Trophoblast cell (in vitro differentiated cells and primary cell): Measurements from ENCODE around the gene NUP205. TPM values are rescaled to one million over a fixed set of nuclear protein-coding genes. Genes with fewer than 3 reads are reported as not detected.

Experiments
- DNase-seq, 2 donors: peaks; one replicate each; pipeline ENCODE4 v3.0.0-alpha.2; 2016
- H2AFZ ChIP-seq: 2 replicates; pipeline ENCODE4 v1.6.1; 2013; ENCODE audit warnings: low read length, moderate library complexity, mild to moderate bottlenecking; ENCODE audit not compliant: insufficient read depth, poor library complexity
- H2AK5ac ChIP-seq: 2 replicates; pipeline ENCODE4 v1.6.1; 2013; ENCODE audit warnings: mild to moderate bottlenecking, low read length
- H2BK120ac ChIP-seq: 2 replicates; pipeline ENCODE4 v1.6.1; 2013; ENCODE audit warnings: low read length, mild to moderate bottlenecking, moderate library complexity; ENCODE audit not compliant: insufficient read depth, poor library complexity
- H2BK12ac ChIP-seq: 2 replicates; pipeline ENCODE4 v1.6.1; 2013; ENCODE audit warnings: mild to moderate bottlenecking, low read length, moderate library complexity
- H2BK5ac ChIP-seq: 2 replicates; pipeline ENCODE4 v1.6.1; 2013; ENCODE audit warnings: low read length, low read depth, moderate library complexity, mild to moderate bottlenecking; ENCODE audit not compliant: poor library complexity
- H3K14ac ChIP-seq: 2 replicates; pipeline ENCODE4 v1.6.1; 2013; ENCODE audit warnings: mild to moderate bottlenecking, low read length
- H3K18ac ChIP-seq: 2 replicates; pipeline ENCODE4 v1.6.1; 2013; ENCODE audit warnings: mild to moderate bottlenecking, low read length
- H3K23ac ChIP-seq: 2 replicates; pipeline ENCODE4 v1.6.1; 2013; ENCODE audit warnings: low read length
- H3K27ac ChIP-seq: 2 replicates; pipeline ENCODE4 v1.5.1; 2013; ENCODE audit warnings: low read depth, mild to moderate bottlenecking, inconsistent platforms, low read length, moderate library complexity
- H3K27me3 ChIP-seq: 2 replicates; pipeline ENCODE4 v1.6.1; 2013; ENCODE audit warnings: inconsistent platforms, mild to moderate bottlenecking, low read length, moderate library complexity; ENCODE audit not compliant: insufficient read depth
- H3K36me3 ChIP-seq, 2 experiments: 1 replicate in 1 of 2; 2 replicates in 1 of 2; pipeline ENCODE4 v1.6.1; 2013; ENCODE audit warnings: low read length in 2 of 2, mild to moderate bottlenecking in 2 of 2, moderate library complexity in 1 of 2; ENCODE audit not compliant: insufficient read depth in 2 of 2, control insufficient read depth in 1 of 2
- H3K4ac ChIP-seq: 2 replicates; pipeline ENCODE4 v1.6.1; 2013; ENCODE audit warnings: low read depth, mild to moderate bottlenecking, low read length, moderate library complexity
- H3K4me1 ChIP-seq, 2 experiments: 1 replicate in 1 of 2; 2 replicates in 1 of 2; pipeline ENCODE4 v1.6.1; 2013; ENCODE audit warnings: low read length in 2 of 2, mild to moderate bottlenecking in 2 of 2, moderate library complexity in 1 of 2; ENCODE audit not compliant: insufficient read depth in 2 of 2, control insufficient read depth in 1 of 2
- H3K4me2 ChIP-seq: 2 replicates; pipeline ENCODE4 v1.6.1; 2013; ENCODE audit warnings: inconsistent platforms, mild to moderate bottlenecking, low read length, moderate library complexity
- H3K4me3 ChIP-seq: 2 replicates; pipeline ENCODE4 v1.5.1; 2013; ENCODE audit warnings: mild to moderate bottlenecking, low read depth, low read length, inconsistent platforms
- H3K79me1 ChIP-seq: one replicate; pipeline ENCODE4 v1.6.1; 2013; ENCODE audit warnings: low read length
- H3K79me2 ChIP-seq: 2 replicates; pipeline ENCODE4 v1.6.1; 2013; ENCODE audit warnings: low read length, mild to moderate bottlenecking; ENCODE audit not compliant: control insufficient read depth, insufficient read depth, poor library complexity
- H3K9ac ChIP-seq: 2 replicates; pipeline ENCODE4 v1.6.1; 2013; ENCODE audit warnings: mild to moderate bottlenecking, low read length
- H3K9me3 ChIP-seq: 2 replicates; pipeline ENCODE4 v1.6.1; 2013; ENCODE audit warnings: low read depth, mild to moderate bottlenecking, control low read depth, inconsistent platforms, low read length; ENCODE audit not compliant: insufficient read depth
- H4K12ac ChIP-seq: 2 replicates; pipeline ENCODE4 v1.6.1; 2013; ENCODE audit warnings: low read depth, mild to moderate bottlenecking, low read length, moderate library complexity
- H4K8ac ChIP-seq: 2 replicates; pipeline ENCODE4 v1.6.1; 2013; ENCODE audit warnings: low read depth, mild to moderate bottlenecking, low read length, moderate library complexity
- H4K91ac ChIP-seq: one replicate; pipeline ENCODE4 v1.6.1; 2013; ENCODE audit warnings: low read depth, mild to moderate bottlenecking, low read length, moderate library complexity
- WGBS: extraction: QIAGEN DNeasy Blood & Tissue Kit; methylation state at CpG from one replicate; pipeline ENCODE4 v1.1.7; 2013; ENCODE audit warnings: missing lambda C conversion rate; ENCODE audit not compliant: insufficient read length, insufficient coverage; ENCODE audit errors: extremely low coverage; 5-methylcytosine and 5-hydroxymethylcytosine counted together
- polyA plus RNA-seq: library from polyadenylated mRNA; stranded (reverse); fragments of 200-250 nt; gene quantifications from 2 replicates; pipeline ENCODE4 v1.2.3, GENCODE V29; 2013

The NUP205 gene, protein sequence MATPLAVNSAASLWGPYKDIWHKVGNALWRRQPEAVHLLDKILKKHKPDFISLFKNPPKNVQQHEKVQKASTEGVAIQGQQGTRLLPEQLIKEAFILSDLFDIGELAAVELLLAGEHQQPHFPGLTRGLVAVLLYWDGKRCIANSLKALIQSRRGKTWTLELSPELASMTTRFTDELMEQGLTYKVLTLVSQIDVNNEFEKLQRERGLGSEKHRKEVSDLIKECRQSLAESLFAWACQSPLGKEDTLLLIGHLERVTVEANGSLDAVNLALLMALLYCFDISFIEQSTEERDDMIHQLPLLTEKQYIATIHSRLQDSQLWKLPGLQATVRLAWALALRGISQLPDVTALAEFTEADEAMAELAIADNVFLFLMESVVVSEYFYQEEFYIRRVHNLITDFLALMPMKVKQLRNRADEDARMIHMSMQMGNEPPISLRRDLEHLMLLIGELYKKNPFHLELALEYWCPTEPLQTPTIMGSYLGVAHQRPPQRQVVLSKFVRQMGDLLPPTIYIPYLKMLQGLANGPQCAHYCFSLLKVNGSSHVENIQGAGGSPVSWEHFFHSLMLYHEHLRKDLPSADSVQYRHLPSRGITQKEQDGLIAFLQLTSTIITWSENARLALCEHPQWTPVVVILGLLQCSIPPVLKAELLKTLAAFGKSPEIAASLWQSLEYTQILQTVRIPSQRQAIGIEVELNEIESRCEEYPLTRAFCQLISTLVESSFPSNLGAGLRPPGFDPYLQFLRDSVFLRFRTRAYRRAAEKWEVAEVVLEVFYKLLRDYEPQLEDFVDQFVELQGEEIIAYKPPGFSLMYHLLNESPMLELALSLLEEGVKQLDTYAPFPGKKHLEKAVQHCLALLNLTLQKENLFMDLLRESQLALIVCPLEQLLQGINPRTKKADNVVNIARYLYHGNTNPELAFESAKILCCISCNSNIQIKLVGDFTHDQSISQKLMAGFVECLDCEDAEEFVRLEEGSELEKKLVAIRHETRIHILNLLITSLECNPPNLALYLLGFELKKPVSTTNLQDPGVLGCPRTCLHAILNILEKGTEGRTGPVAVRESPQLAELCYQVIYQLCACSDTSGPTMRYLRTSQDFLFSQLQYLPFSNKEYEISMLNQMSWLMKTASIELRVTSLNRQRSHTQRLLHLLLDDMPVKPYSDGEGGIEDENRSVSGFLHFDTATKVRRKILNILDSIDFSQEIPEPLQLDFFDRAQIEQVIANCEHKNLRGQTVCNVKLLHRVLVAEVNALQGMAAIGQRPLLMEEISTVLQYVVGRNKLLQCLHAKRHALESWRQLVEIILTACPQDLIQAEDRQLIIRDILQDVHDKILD (N-terminal part only)
- 71.6 and 77.0 TPM in 2 replicates for polyA plus RNA-seq

DNA sequence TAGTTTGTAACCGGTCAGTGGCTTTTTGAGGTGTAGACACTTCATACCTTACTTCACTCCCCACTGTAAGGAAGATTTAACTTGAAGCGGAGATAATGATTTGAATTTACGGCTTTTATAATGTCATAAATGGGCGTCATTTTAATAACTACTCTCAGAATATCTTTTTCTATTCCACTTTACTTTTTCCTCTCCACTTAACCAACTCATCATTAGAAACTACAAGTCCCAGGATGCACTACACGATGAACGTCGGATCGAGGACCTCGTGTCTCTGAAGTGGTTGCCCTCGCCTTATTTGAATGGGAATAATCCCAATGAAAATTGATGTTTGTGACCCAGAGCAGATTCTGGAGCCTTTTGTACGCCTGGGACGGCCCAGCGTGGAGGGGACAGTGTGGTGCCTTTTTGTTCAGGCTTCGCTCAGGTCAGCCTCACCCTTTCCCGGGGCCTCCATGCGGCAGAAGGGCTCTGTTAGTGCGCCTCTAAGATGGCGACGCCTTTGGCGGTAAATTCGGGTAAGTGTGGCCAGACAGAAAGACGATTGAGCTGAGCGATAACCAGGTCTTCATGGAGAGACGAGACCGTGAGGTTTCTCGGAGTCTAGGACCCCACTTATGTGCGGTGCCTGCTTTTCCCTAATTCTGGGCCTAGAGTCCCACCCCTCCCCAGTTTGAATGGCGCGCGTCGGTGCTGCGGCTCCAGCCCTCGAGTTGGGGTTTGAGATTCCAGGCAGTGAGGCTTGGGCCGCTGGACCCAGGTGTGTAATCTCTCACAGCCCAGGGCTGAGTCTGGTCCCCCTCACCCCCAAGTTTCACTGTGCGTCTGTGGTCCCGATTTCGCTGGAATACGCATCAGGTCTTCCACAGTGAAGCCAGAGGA lies at the start of gene NUP205:
Gene NUP205, plus strand, starts transcription at position 463 of the 882 bp plus-strand sequence. Its CDS starts 28 bp downstream, at position 491.
- no peaks in the 10 kb centered on the region for H3K9me3 ChIP-seq
- peak within 1 kb of the TSS; percentile 95 for H3K9ac ChIP-seq
- no CpG with 5 or more reads among the region's 38 CpGs for WGBS
- H3K36me3 ChIP-seq, result no peaks in the 10 kb centered on the region
- H3K4me2 ChIP-seq, result peak within 1 kb of the TSS; percentile 61
- peaks cover 17% of the 10 kb centered on the region for H3K79me2 ChIP-seq
- peak within 1 kb of the TSS; percentile 88 for H3K4me3 ChIP-seq
- H2BK120ac ChIP-seq, result peak within 1 kb of the TSS; percentile 83
- H3K23ac ChIP-seq, result no peak within 1 kb of the TSS
- peak within 1 kb of the TSS; percentile 63 for H3K27ac ChIP-seq
- no peak within 1 kb of the TSS for H2BK12ac ChIP-seq
- peak within 1 kb of the TSS; percentile 94 for H2BK5ac ChIP-seq
- H3K79me1 ChIP-seq, result peaks cover 12% of the 10 kb centered on the region
- H3K4me1 ChIP-seq, result no peaks in the 10 kb centered on the region
- peak within 1 kb of the TSS; percentile 73 for H3K4ac ChIP-seq
- DNase-seq, result peak; percentile 56 to 81
- peak within 1 kb of the TSS; percentile 89 for H4K8ac ChIP-seq
- peak within 1 kb of the TSS; percentile 28 for H2AK5ac ChIP-seq
- peak within 1 kb of the TSS; percentile 89 for H4K12ac ChIP-seq
- peak within 1 kb of the TSS; percentile 65 for H4K91ac ChIP-seq
- H2AFZ ChIP-seq, result peak within 1 kb of the TSS; percentile 90
- H3K18ac ChIP-seq, result peak within 1 kb of the TSS; percentile 67
- no peaks in the 10 kb centered on the region for H3K27me3 ChIP-seq
- H3K14ac ChIP-seq, result peak within 1 kb of the TSS; percentile 47

DNA sequence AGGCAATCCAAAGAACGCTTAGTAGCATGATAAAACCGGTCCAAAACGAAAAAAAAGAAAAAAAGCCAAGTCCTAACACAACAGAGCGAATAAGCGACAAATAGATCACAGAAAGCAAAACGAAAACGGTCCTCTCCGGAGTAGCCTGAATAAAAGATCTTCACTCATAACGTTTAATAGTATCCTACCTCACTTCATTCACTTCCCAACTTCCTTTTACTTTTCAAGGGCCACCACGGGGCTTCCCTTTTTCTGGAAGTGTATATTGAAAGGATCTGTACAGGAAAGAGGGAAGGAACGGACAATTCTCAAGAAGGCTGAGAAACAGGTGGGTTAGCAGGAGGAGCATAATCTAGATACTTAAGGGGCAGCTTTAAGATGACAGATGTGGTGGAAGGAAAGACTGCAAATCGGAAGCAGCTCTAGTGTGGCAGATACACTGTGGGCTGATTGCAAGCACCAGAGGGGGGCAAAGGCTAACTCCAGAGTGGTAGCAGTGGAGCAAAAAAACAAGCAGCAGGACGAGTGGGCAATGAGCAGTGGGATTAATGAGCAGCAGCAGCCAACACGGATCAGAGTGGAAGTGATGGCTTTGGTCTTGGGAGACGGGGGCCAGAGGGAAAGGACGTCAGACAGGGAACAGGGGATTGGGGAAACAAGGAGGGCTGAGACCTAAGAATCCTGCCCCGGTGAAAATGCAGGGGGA lies 48.7 kb upstream of the NUP205 start:
- Histone ChIP-seq H3K4ac (peak overlapping the region; percentile 3), H2BK5ac (no peak overlapping the region), H3K79me1 (peaks cover 2% of the 10 kb centered on the region), H3K4me2 (peak overlapping the region; percentile 78), H3K23ac (no peak overlapping the region), H2AFZ (no peak overlapping the region), H4K91ac (no peak overlapping the region), H3K27ac (no peak overlapping the region), H2BK120ac (no peak overlapping the region), H3K36me3 (peaks cover 0 to 1% of the 10 kb centered on the region in 2 experiments), H4K12ac (no peak overlapping the region), H3K18ac (no peak overlapping the region), H3K4me1 (peaks cover 0 to 3% of the 10 kb centered on the region in 2 experiments), H2BK12ac (no peak overlapping the region), H3K14ac (peak overlapping the region; percentile 6), H2AK5ac (no peak overlapping the region), H3K79me2 (peaks cover 5% of the 10 kb centered on the region), H4K8ac (no peak overlapping the region), H3K27me3 (no peaks in the 10 kb centered on the region), H3K9ac (peak overlapping the region; percentile 99), H3K9me3 (no peaks in the 10 kb centered on the region), H3K4me3 (peak overlapping the region; percentile 95)
- DNase-seq, result peak in 1 of 2 donors; percentile 16
- WGBS, result no CpG with 5 or more reads among the region's 17 CpGs

DNA sequence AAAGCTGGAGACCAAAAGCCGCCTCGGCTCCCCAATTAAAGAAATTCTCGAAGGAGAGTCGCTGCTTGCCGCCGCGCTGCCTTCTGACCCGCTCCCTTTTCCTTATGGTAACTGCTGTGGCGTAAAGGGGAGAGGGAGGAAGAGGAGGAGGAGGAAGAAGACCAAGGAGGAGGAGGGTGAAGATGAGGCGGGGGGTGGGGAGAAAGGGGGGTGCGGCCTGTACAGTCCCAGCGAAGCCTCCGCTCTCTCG lies 48.2 kb upstream of the NUP205 start:
- Histone ChIP-seq H4K91ac (peak overlapping the region; percentile 77), H2BK5ac (no peak overlapping the region), H3K79me2 (peaks cover 5% of the 10 kb centered on the region), H2BK12ac (no peak overlapping the region), H4K8ac (peak overlapping the region; percentile 82), H2BK120ac (no peak overlapping the region), H3K4me3 (peak overlapping the region; percentile 95), H3K14ac (peak overlapping the region; percentile 6), H2AFZ (peak overlapping the region; percentile 89), H3K4me1 (peaks cover 0 to 3% of the 10 kb centered on the region in 2 experiments), H3K18ac (no peak overlapping the region), H3K36me3 (peaks cover 0 to 1% of the 10 kb centered on the region in 2 experiments), H3K4ac (peak overlapping the region; percentile 3), H3K9me3 (no peaks in the 10 kb centered on the region), H4K12ac (no peak overlapping the region), H3K79me1 (peaks cover 2% of the 10 kb centered on the region), H3K27ac (peak overlapping the region; percentile 72), H3K27me3 (no peaks in the 10 kb centered on the region), H3K23ac (no peak overlapping the region), H3K4me2 (peak overlapping the region; percentile 78), H3K9ac (peak overlapping the region; percentile 99), H2AK5ac (no peak overlapping the region)
- no CpG with 5 or more reads among the region's 14 CpGs for WGBS
- no peak for DNase-seq
